Measurements from ENCODE around the gene RASSF6.
"Not testable (repeated sequence)": the region's sequence is repeated elsewhere in the genome, so short reads cannot be mapped to it uniquely, and the experiment has no call there.

Gene RASSF6

GRCh38 chr4:73620115-73620792 lies at the start of gene RASSF6:
RASSF6 (minus strand) TSS chr4:73620436; CDS start chr4:73611795, 8,641 bp downstream.
- DNase-seq (ENCODE audit: low read depth): no peak
- H3K4me3 ChIP-seq (ENCODE audit: low read depth, low read length): peak within 1 kb of the TSS; percentile 27

- H3K4me3 ChIP-seq (ENCODE audit: low read depth, low read length): no peak overlapping the region
- DNase-seq (ENCODE audit: low read depth): no peak
Measured at GRCh38 chr4:73669410-73670183, 49.4 kb upstream of the RASSF6 start.

- peak; percentile 45 for DNase-seq (ENCODE audit: low read depth)
Measured at GRCh38 chr4:73668782-73669201, 48.6 kb upstream of the RASSF6 start.

GRCh38 chr4:73665924-73666323 lies 45.7 kb upstream of the RASSF6 start:
- DNase-seq (ENCODE audit: low read depth); H3K4me3 ChIP-seq (ENCODE audit: low read depth, low read length): not testable (repeated sequence)

More at GRCh38 chr4:73668782-73669201, 48.6 kb upstream of the RASSF6 start:
- no peak overlapping the region for H3K4me3 ChIP-seq (ENCODE audit: low read depth, low read length)

- no peak for DNase-seq (ENCODE audit: low read depth)
- no peak overlapping the region for H3K4me3 ChIP-seq (ENCODE audit: low read depth, low read length)
Measured at GRCh38 chr4:73664470-73664869, 44.2 kb upstream of the RASSF6 start.

- no peak for DNase-seq (ENCODE audit: low read depth)
- no peak overlapping the region for H3K4me3 ChIP-seq (ENCODE audit: low read depth, low read length)
Measured at GRCh38 chr4:73663576-73663975, 43.3 kb upstream of the RASSF6 start.

- H3K4me3 ChIP-seq (ENCODE audit: low read depth, low read length): no peak overlapping the region
- DNase-seq (ENCODE audit: low read depth): peak; percentile 29
Measured at GRCh38 chr4:73662709-73663546, 42.7 kb upstream of the RASSF6 start.

- DNase-seq (ENCODE audit: low read depth): peak; percentile 96
- H3K4me3 ChIP-seq (ENCODE audit: low read depth, low read length): no peak overlapping the region
Measured at GRCh38 chr4:73661646-73662119, 41.4 kb upstream of the RASSF6 start.

GRCh38 chr4:73660808-73661207 lies 40.6 kb upstream of the RASSF6 start:
- H3K4me3 ChIP-seq (ENCODE audit: low read depth, low read length): no peak overlapping the region
- DNase-seq (ENCODE audit: low read depth): no peak

GRCh38 chr4:73653695-73654106 lies 33.5 kb upstream of the RASSF6 start:
- no peak overlapping the region for H3K4me3 ChIP-seq (ENCODE audit: low read depth, low read length)
- DNase-seq (ENCODE audit: low read depth): peak; percentile 16

- no peak for DNase-seq (ENCODE audit: low read depth)
- no peak overlapping the region for H3K4me3 ChIP-seq (ENCODE audit: low read depth, low read length)
Measured at GRCh38 chr4:73650250-73650649, 30.0 kb upstream of the RASSF6 start.

- H3K4me3 ChIP-seq (ENCODE audit: low read depth, low read length): no peak overlapping the region
- no peak for DNase-seq (ENCODE audit: low read depth)
Measured at GRCh38 chr4:73648478-73648877, 28.2 kb upstream of the RASSF6 start.

- no peak overlapping the region for H3K4me3 ChIP-seq (ENCODE audit: low read depth, low read length)
- no peak for DNase-seq (ENCODE audit: low read depth)
Measured at GRCh38 chr4:73646117-73646516, 25.9 kb upstream of the RASSF6 start.

- no peak overlapping the region for H3K4me3 ChIP-seq (ENCODE audit: low read depth, low read length)
- DNase-seq (ENCODE audit: low read depth): no peak
Measured at GRCh38 chr4:73631565-73632226, 11.5 kb upstream of the RASSF6 start.

- not testable (repeated sequence) for H3K4me3 ChIP-seq (ENCODE audit: low read depth, low read length); DNase-seq (ENCODE audit: low read depth)
Measured at GRCh38 chr4:73628834-73629233, 8.6 kb upstream of the RASSF6 start.

GRCh38 chr4:73621357-73621756 lies 1.1 kb upstream of the RASSF6 start:
- DNase-seq (ENCODE audit: low read depth): no peak
- H3K4me3 ChIP-seq (ENCODE audit: low read depth, low read length): no peak overlapping the region

GRCh38 chr4:73619346-73619745 lies 890 bp downstream of the RASSF6 start:
- no peak overlapping the region for H3K4me3 ChIP-seq (ENCODE audit: low read depth, low read length)
- no peak for DNase-seq (ENCODE audit: low read depth)

- no peak overlapping the region for H3K4me3 ChIP-seq (ENCODE audit: low read depth, low read length)
- DNase-seq (ENCODE audit: low read depth): no peak
Measured at GRCh38 chr4:73617256-73617655, 3.0 kb downstream of the RASSF6 start.

- no peak for DNase-seq (ENCODE audit: low read depth)
- H3K4me3 ChIP-seq (ENCODE audit: low read depth, low read length): no peak overlapping the region
Measured at GRCh38 chr4:73615613-73616012, 4.6 kb downstream of the RASSF6 start.
